ENCODE measurements around the gene PDZD2. TPM values are rescaled to one million over a fixed set of nuclear protein-coding genes. Genes with fewer than 3 reads are reported as not detected.
A peak's percentile ranks its signal among the peaks of the same experiment; 100 is the strongest.

Gene PDZD2
- total RNA-seq, 1 donor from 2014 or later: 42.7 TPM

DNA sequence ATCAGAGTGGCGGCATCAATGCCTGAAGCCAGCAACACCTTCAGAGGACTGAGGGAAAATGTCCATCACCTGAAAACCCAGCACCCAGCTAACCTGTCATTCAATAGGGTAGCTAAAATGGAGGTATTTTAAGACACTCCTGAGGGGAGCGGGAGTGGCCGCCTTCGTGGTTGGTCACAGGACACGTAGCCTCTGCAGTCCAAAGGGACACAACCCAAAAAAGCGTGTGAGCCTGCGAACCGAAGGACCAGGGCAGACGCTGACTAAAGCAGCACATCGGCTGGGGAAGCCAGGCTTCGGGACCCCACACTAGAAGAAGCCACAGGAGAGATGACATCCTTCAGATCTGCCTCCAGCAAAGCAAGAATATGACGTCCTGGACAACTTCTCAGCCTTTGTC, 464.6 kb downstream of the PDZD2 start:
- Histone ChIP-seq H3K27me3 (no peaks in the 10 kb centered on the region), H3K36me3 (peaks cover 0 to 62% of the 10 kb centered on the region in 2 donors), H3K4me1 (peaks cover 9% of the 10 kb centered on the region), H3K9me3 (no peaks in the 10 kb centered on the region), H3K4me3 (no peak overlapping the region), H3K27ac (no peak overlapping the region)
- no peak for TF ChIP-seq POLR2A (IDR thresholded peaks at IDR 0.05)
- no peak for TF ChIP-seq POLR2AphosphoS5 (IDR thresholded peaks at IDR 0.05; ENCODE audit: insufficient read depth in 1 of 2, low read depth in 1 of 2)
- TF ChIP-seq, protein P1, sequence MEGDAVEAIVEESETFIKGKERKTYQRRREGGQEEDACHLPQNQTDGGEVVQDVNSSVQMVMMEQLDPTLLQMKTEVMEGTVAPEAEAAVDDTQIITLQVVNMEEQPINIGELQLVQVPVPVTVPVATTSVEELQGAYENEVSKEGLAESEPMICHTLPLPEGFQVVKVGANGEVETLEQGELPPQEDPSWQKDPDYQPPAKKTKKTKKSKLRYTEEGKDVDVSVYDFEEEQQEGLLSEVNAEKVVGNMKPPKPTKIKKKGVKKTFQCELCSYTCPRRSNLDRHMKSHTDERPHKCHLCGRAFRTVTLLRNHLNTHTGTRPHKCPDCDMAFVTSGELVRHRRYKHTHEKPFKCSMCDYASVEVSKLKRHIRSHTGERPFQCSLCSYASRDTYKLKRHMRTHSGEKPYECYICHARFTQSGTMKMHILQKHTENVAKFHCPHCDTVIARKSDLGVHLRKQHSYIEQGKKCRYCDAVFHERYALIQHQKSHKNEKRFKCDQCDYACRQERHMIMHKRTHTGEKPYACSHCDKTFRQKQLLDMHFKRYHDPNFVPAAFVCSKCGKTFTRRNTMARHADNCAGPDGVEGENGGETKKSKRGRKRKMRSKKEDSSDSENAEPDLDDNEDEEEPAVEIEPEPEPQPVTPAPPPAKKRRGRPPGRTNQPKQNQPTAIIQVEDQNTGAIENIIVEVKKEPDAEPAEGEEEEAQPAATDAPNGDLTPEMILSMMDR (IDR thresholded peaks at IDR 0.05): no peak
- peak in 1 of 2 donors; percentile 80 for DNase-seq (ENCODE audit: extremely low spot score in 2 of 2)
- intact Hi-C loops (cut with DNase I): no loop called here

DNA sequence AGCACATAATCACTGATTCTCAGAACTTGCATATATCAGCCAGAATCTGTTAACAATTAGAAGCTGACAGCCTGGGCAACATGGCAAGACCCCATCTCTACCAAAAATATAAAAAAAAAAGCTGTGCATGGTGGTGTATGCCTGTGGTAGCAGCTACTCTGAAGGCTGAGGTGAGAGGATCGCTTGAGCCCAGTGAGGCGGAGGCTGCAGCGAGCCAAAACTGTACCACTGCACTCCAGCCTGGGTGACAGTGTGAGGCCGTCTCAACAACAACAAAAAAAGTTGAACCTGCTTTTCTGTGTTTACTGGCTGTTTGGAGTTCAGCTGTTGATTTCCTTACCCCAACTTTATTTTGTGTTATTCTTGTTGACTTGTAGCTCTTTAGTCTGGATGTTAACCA, 468.4 kb downstream of the PDZD2 start:
- TF ChIP-seq, protein P1 (IDR thresholded peaks at IDR 0.05): no peak
- no peak for TF ChIP-seq POLR2A (IDR thresholded peaks at IDR 0.05)
- TF ChIP-seq POLR2AphosphoS5 (IDR thresholded peaks at IDR 0.05; ENCODE audit: insufficient read depth in 1 of 2, low read depth in 1 of 2): no peak
- intact Hi-C loops (cut with DNase I): no loop called here
- Histone ChIP-seq H3K9me3 (no peaks in the 10 kb centered on the region), H3K4me1 (no peaks in the 10 kb centered on the region), H3K4me3 (no peak overlapping the region), H3K27ac (no peak overlapping the region), H3K27me3 (no peaks in the 10 kb centered on the region), H3K36me3 (peaks cover 0 to 69% of the 10 kb centered on the region in 2 donors)
- no peak for DNase-seq (ENCODE audit: extremely low spot score in 2 of 2)

DNA sequence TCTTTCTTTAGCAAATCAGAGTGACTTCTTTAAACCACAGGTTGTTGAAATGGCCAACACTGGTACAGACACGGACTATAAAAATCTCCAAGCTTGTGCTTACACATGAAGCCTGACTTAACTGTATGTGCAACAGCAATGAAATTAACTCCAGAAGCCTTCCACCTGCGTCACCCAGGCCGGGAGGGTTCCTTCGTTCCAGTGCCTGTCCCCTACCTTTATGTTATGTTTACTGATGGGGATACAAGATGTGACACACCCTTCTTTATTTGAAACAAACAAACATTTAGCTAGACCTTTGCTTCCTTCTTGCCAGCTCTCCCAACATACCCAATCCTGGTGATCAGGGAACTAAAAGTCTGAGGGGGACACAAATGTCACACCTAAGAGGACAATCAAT, 469.2 kb downstream of the PDZD2 start:
- intact Hi-C loops (cut with DNase I): no loop called here
- H3K4me3 ChIP-seq: no peak overlapping the region
- no peak overlapping the region for H3K27ac ChIP-seq
- TF ChIP-seq, protein P1 (IDR thresholded peaks at IDR 0.05): no peak
- no peak for TF ChIP-seq POLR2A (IDR thresholded peaks at IDR 0.05)
- TF ChIP-seq POLR2AphosphoS5 (IDR thresholded peaks at IDR 0.05; ENCODE audit: insufficient read depth in 1 of 2, low read depth in 1 of 2): no peak
- no peaks in the 10 kb centered on the region for H3K9me3 ChIP-seq
- H3K27me3 ChIP-seq: no peaks in the 10 kb centered on the region
- peaks cover 0 to 65% of the 10 kb centered on the region in 2 donors for H3K36me3 ChIP-seq
- no peaks in the 10 kb centered on the region for H3K4me1 ChIP-seq
- no peak for DNase-seq (ENCODE audit: extremely low spot score in 2 of 2)

DNA sequence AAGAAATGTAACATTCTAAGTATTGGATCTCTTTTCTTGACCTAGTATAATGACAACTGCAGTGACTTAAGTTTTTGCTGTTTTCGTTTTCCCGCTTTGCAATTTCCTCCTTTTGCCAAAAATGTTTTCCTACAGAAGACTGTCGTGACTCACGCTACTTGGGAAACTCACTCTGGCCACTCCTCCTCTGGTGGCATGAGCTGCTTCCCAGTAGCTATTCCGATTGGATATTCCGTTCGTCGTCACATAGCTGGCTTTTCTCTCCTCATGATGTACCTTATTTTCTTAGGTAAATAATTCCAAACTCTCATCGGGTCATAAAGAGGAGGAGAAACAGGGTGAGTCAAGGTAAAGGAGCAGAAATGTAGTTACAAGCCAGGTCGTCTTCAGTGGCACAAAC, 470.3 kb downstream of the PDZD2 start:
- intact Hi-C loops (cut with DNase I): no loop called here
- Histone ChIP-seq H3K4me3 (no peak overlapping the region), H3K4me1 (no peaks in the 10 kb centered on the region), H3K36me3 (peaks cover 0 to 55% of the 10 kb centered on the region in 2 donors), H3K27me3 (no peaks in the 10 kb centered on the region), H3K9me3 (no peaks in the 10 kb centered on the region), H3K27ac (no peak overlapping the region)
- TF ChIP-seq, protein P1 (IDR thresholded peaks at IDR 0.05): no peak
- TF ChIP-seq POLR2A (IDR thresholded peaks at IDR 0.05) (no peak), POLR2AphosphoS5 (IDR thresholded peaks at IDR 0.05; ENCODE audit: insufficient read depth in 1 of 2, low read depth in 1 of 2) (no peak)
- DNase-seq (ENCODE audit: extremely low spot score in 2 of 2): no peak

DNA sequence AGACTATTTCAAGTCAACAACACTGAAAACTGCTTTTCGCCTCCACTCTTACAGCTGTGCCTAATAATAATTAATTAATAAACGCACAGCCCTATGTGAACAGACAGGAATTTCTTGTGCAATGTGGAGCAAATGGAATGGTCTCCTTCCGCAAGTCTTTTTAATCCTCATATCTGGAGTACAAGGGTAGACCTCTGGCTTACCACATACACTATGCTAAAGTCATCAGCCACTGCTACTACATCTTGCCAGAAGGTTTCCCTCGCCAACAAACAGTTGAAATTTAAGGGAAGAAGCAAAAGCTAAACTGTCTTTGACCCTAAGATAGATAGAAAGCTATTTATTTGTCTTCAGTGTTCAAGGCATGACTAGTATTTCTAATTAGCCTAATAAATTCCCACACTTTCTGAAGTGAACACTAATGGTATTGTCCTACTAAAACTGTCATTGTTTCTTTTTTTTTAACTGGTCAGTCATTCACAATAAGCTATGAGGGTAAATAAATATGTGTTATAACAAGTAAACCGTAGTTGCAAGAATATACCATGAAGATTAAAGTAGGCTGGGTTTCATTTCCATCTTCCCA, 471.3 kb downstream of the PDZD2 start:
- Histone ChIP-seq H3K27ac (no peak overlapping the region), H3K27me3 (no peaks in the 10 kb centered on the region), H3K4me1 (no peaks in the 10 kb centered on the region), H3K9me3 (no peaks in the 10 kb centered on the region), H3K4me3 (no peak overlapping the region), H3K36me3 (peaks cover 0 to 49% of the 10 kb centered on the region in 2 donors)
- no peak for DNase-seq (ENCODE audit: extremely low spot score in 2 of 2)
- TF ChIP-seq POLR2A (IDR thresholded peaks at IDR 0.05) (no peak), POLR2AphosphoS5 (IDR thresholded peaks at IDR 0.05; ENCODE audit: insufficient read depth in 1 of 2, low read depth in 1 of 2) (no peak)
- TF ChIP-seq, protein P1 (IDR thresholded peaks at IDR 0.05): no peak
- intact Hi-C loops (cut with DNase I): no loop called here

Measured in vagina (tissue), 2 donors.